Measurements from ENCODE around the gene ALG5.

The ALG5 gene

GRCh38 chr13:36907821-36908220, 91.3 kb downstream of the ALG5 start:
- Histone ChIP-seq H3K36me3 (ENCODE audit: control insufficient read depth, insufficient read depth, low read length) (no peaks in the 10 kb centered on the region), H3K27ac (ENCODE audit: insufficient read depth, low read length, poor library complexity, severe bottlenecking) (no peak overlapping the region), H3K27me3 (replicated peaks; ENCODE audit: control insufficient read depth, insufficient read depth, low read length, poor library complexity, severe bottlenecking) (no peaks in the 10 kb centered on the region), H3K9me3 (ENCODE audit: control insufficient read depth, low read length) (no peaks in the 10 kb centered on the region), H3K4me1 (ENCODE audit: control insufficient read depth, insufficient read depth, low read length, poor library complexity, severe bottlenecking) (no peaks in the 10 kb centered on the region), H3K4me3 (ENCODE audit: insufficient read depth, low read depth, low read length, poor library complexity, severe bottlenecking) (no peak overlapping the region)
- no peak for DNase-seq

- Histone ChIP-seq H3K27ac (ENCODE audit: insufficient read depth, low read length, poor library complexity, severe bottlenecking) (no peak overlapping the region), H3K4me1 (ENCODE audit: control insufficient read depth, insufficient read depth, low read length, poor library complexity, severe bottlenecking) (no peaks in the 10 kb centered on the region), H3K36me3 (ENCODE audit: control insufficient read depth, insufficient read depth, low read length) (no peaks in the 10 kb centered on the region), H3K27me3 (replicated peaks; ENCODE audit: control insufficient read depth, insufficient read depth, low read length, poor library complexity, severe bottlenecking) (no peaks in the 10 kb centered on the region), H3K4me3 (ENCODE audit: insufficient read depth, low read depth, low read length, poor library complexity, severe bottlenecking) (no peak overlapping the region), H3K9me3 (ENCODE audit: control insufficient read depth, low read length) (no peaks in the 10 kb centered on the region)
- DNase-seq: no peak
Measured at GRCh38 chr13:36907266-36907665, 91.9 kb downstream of the ALG5 start.

- H3K27ac ChIP-seq (ENCODE audit: insufficient read depth, low read length, poor library complexity, severe bottlenecking): no peak overlapping the region
- no peaks in the 10 kb centered on the region for H3K36me3 ChIP-seq (ENCODE audit: control insufficient read depth, insufficient read depth, low read length)
- no peaks in the 10 kb centered on the region for H3K9me3 ChIP-seq (ENCODE audit: control insufficient read depth, low read length)
- no peaks in the 10 kb centered on the region for H3K27me3 ChIP-seq (replicated peaks; ENCODE audit: control insufficient read depth, insufficient read depth, low read length, poor library complexity, severe bottlenecking)
- no peak overlapping the region for H3K4me3 ChIP-seq (ENCODE audit: insufficient read depth, low read depth, low read length, poor library complexity, severe bottlenecking)
- DNase-seq: no peak
- no peaks in the 10 kb centered on the region for H3K4me1 ChIP-seq (ENCODE audit: control insufficient read depth, insufficient read depth, low read length, poor library complexity, severe bottlenecking)
Measured at GRCh38 chr13:36905944-36906343, 93.2 kb downstream of the ALG5 start.

GRCh38 chr13:36903925-36904595, 95.1 kb downstream of the ALG5 start:
- Histone ChIP-seq H3K4me3 (ENCODE audit: insufficient read depth, low read depth, low read length, poor library complexity, severe bottlenecking) (no peak overlapping the region), H3K27ac (ENCODE audit: insufficient read depth, low read length, poor library complexity, severe bottlenecking) (no peak overlapping the region), H3K9me3 (ENCODE audit: control insufficient read depth, low read length) (no peaks in the 10 kb centered on the region)

More at GRCh38 chr13:36903925-36904595, 95.1 kb downstream of the ALG5 start:
- no peak for DNase-seq
- Histone ChIP-seq H3K36me3 (ENCODE audit: control insufficient read depth, insufficient read depth, low read length) (no peaks in the 10 kb centered on the region), H3K27me3 (replicated peaks; ENCODE audit: control insufficient read depth, insufficient read depth, low read length, poor library complexity, severe bottlenecking) (no peaks in the 10 kb centered on the region), H3K4me1 (ENCODE audit: control insufficient read depth, insufficient read depth, low read length, poor library complexity, severe bottlenecking) (no peaks in the 10 kb centered on the region)

All from effector memory CD4-positive, alpha-beta T cell (primary cell).